Mesendoderm (in vitro differentiated cells): Measurements from ENCODE around the gene C14orf119.

Experiments used
- DNase-seq: peaks from one replicate; pipeline ENCODE4 v3.0.0; 2013
- H2AK5ac ChIP-seq: 2 replicates; pipeline ENCODE4 v1.6.1; 2013; ENCODE audit warnings: low read length, inconsistent platforms
- H2BK120ac ChIP-seq: 2 replicates; pipeline ENCODE4 v1.6.1; 2013; ENCODE audit warnings: low read depth, mild to moderate bottlenecking, low read length, moderate library complexity, mixed read lengths
- H2BK15ac ChIP-seq: replicated peaks from 2 replicates; pipeline ENCODE4 v1.6.1; 2013; ENCODE audit warnings: low read depth, mild to moderate bottlenecking, moderate library complexity
- H2BK5ac ChIP-seq: 2 replicates; pipeline ENCODE4 v1.6.1; 2013; ENCODE audit warnings: low read length, inconsistent platforms
- H3K18ac ChIP-seq: 2 replicates; pipeline ENCODE4 v1.6.1; 2013; ENCODE audit warnings: mild to moderate bottlenecking, low read length, mixed read lengths
- H3K23ac ChIP-seq: one replicate; pipeline ENCODE4 v1.6.1; 2013; ENCODE audit warnings: low read length
- H3K27ac ChIP-seq: 2 replicates; pipeline ENCODE4 v1.5.1; 2013; ENCODE audit warnings: low read depth, mild to moderate bottlenecking, inconsistent platforms, low read length, moderate library complexity
- H3K27me3 ChIP-seq: 2 replicates; pipeline ENCODE4 v1.6.1; 2013; ENCODE audit warnings: low read length, control low read depth, mild to moderate bottlenecking, inconsistent platforms; ENCODE audit not compliant: insufficient read depth, poor library complexity
- H3K36me3 ChIP-seq: 2 replicates; pipeline ENCODE4 v1.6.1; 2013; ENCODE audit warnings: low read length, inconsistent platforms; ENCODE audit not compliant: control insufficient read depth, insufficient read depth
- H3K4ac ChIP-seq: one replicate; pipeline ENCODE4 v1.6.1; 2013; ENCODE audit warnings: low read depth, mild to moderate bottlenecking, low read length, moderate library complexity
- H3K4me1 ChIP-seq: 2 replicates; pipeline ENCODE4 v1.6.1; 2013; ENCODE audit warnings: low read depth, low read length, inconsistent platforms; ENCODE audit not compliant: control insufficient read depth
- H3K4me2 ChIP-seq: 2 replicates; pipeline ENCODE4 v1.6.1; 2013; ENCODE audit warnings: low read length
- H3K4me3 ChIP-seq: 2 replicates; pipeline ENCODE4 v1.5.1; 2013; ENCODE audit warnings: mild to moderate bottlenecking, low read length
- H3K56ac ChIP-seq: one replicate; pipeline ENCODE4 v1.6.1; 2013; ENCODE audit warnings: low read length
- H3K79me1 ChIP-seq: 2 replicates; pipeline ENCODE4 v1.6.1; 2013; ENCODE audit warnings: low read length, inconsistent platforms
- H3K79me2 ChIP-seq: 2 replicates; pipeline ENCODE4 v1.6.1; 2013; ENCODE audit warnings: mild to moderate bottlenecking, low read length; ENCODE audit not compliant: control insufficient read depth, insufficient read depth
- H3K9ac ChIP-seq: 2 replicates; pipeline ENCODE4 v1.6.1; 2013; ENCODE audit warnings: low read length, inconsistent platforms
- H4K5ac ChIP-seq: one replicate; pipeline ENCODE4 v1.6.1; 2013; ENCODE audit warnings: low read length
- H4K8ac ChIP-seq: one replicate; pipeline ENCODE4 v1.6.1; 2013; ENCODE audit warnings: low read depth, mild to moderate bottlenecking, control low read depth, low read length, moderate library complexity
- WGBS: extraction: QIAGEN DNeasy Blood & Tissue Kit; methylation state at CpG from one replicate; pipeline ENCODE4 v1.1.7; 2013; ENCODE audit warnings: low lambda C conversion rate, missing lambda C conversion rate; ENCODE audit not compliant: insufficient coverage; ENCODE audit errors: extremely low coverage; 5-methylcytosine and 5-hydroxymethylcytosine counted together

The C14orf119 gene

DNA sequence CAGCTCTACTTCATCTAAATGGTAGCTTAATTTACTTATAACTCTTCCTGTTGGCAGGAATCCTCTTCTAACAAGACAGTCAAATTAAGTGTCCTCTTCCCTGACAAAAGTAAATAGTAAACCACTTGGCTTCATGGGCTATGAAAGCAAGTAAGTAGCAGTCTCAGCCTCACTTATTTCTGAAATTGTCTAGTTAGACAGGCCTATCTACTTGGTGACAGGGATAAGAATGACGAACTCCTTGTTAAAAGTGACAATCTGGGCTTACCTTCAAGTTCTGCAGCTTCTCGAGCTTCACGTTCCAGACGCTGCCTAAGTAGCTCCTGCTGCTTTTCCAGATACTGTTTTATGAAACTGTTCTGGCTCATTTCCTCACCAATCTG is 5.1 kb upstream of the C14orf119 start:
- Histone ChIP-seq H3K18ac (no peak overlapping the region), H3K4me2 (no peak overlapping the region), H3K79me1 (peaks cover 8% of the 10 kb centered on the region), H2BK5ac (no peak overlapping the region), H3K27me3 (no peaks in the 10 kb centered on the region), H3K4ac (no peak overlapping the region), H3K36me3 (peaks cover 12% of the 10 kb centered on the region), H2BK120ac (no peak overlapping the region), H3K4me3 (no peak overlapping the region), H3K79me2 (peaks cover 33% of the 10 kb centered on the region), H4K5ac (no peak overlapping the region), H3K56ac (no peak overlapping the region), H3K23ac (no peak overlapping the region), H2BK15ac (no peak overlapping the region), H3K27ac (no peak overlapping the region), H2AK5ac (no peak overlapping the region), H3K4me1 (peaks cover 9% of the 10 kb centered on the region), H3K9ac (no peak overlapping the region), H4K8ac (no peak overlapping the region)
- DNase-seq = no peak
- WGBS = no CpG with 5 or more reads among the region's 4 CpGs

DNA sequence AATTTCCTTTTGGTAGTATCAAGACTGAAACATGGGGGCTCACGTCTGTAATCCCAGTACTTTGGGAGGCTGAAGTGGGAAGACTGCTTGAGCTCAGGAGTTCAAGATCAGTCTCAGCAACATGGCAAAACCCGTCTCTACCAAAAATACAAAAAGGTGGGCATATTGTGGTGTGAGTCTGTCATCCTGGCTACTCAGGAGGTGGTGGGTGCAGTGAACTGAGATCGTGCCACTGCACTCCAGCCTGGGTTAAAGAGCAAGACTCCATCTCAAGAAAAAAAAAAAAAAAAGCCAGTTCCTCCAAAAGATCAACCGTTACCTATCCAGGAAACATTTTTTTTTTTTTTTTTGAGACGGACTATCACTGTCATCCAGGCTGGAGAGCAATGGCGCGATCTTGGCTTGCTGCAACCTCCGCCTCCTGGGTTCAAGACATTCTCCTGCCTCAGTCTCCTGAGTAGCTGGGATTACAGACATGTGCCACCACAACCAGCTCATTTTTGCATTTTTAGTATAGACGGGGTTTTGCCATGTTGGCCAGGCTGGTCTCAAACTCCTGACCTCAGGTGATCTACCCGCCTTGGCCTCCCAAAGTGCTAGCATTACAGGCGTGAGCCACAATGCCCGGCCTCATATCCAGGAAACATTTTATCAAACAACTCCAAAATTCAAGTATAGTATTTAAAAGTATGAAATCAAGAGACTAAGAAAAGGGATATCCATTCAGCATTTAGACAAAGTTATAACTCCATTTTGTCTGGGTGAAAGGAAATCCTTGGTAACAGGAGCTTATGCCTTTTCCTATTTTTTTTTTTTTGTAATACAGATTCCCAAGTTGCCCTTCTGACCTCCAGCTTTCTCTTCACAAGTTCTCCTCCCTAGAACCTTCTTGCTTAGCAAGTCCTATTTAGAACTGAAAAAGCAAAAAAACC is 3.7 kb upstream of the C14orf119 start:
- H2BK15ac ChIP-seq = no peak overlapping the region
- H3K9ac ChIP-seq = no peak overlapping the region
- H3K4ac ChIP-seq = no peak overlapping the region
- no peak for DNase-seq
- WGBS = no CpG with 5 or more reads among the region's 12 CpGs
- H3K4me1 ChIP-seq = peaks cover 9% of the 10 kb centered on the region
- peaks cover 12% of the 10 kb centered on the region for H3K36me3 ChIP-seq
- no peak overlapping the region for H3K27ac ChIP-seq
- H2BK5ac ChIP-seq = no peak overlapping the region
- H3K27me3 ChIP-seq = no peaks in the 10 kb centered on the region
- no peak overlapping the region for H2AK5ac ChIP-seq
- H4K5ac ChIP-seq = no peak overlapping the region
- H3K4me3 ChIP-seq = no peak overlapping the region
- H3K79me2 ChIP-seq = peaks cover 38% of the 10 kb centered on the region
- no peak overlapping the region for H4K8ac ChIP-seq
- no peak overlapping the region for H2BK120ac ChIP-seq
- H3K18ac ChIP-seq = no peak overlapping the region
- H3K23ac ChIP-seq = no peak overlapping the region
- peaks cover 8% of the 10 kb centered on the region for H3K79me1 ChIP-seq
- no peak overlapping the region for H3K56ac ChIP-seq
- no peak overlapping the region for H3K4me2 ChIP-seq

DNA sequence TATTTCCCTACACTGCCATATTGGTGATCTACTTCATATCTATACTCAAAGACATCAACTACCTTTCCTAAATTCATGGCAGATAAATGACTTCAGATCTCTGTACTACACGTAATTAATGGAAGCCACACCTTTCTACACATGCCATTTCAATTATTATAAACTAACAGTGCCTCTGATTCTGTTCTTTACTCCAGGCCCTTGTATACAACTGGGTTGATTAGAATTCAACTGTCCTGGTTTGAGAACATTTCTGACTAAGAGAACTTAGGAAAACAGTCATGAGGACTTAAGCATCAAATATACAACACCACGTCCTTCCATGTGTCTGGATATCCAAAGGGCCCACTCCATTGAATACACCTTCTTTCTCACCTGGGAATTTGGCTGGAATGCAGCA is 2.2 kb upstream of the C14orf119 start:
- Histone ChIP-seq H3K18ac (no peak overlapping the region), H4K8ac (no peak overlapping the region), H3K4me2 (no peak overlapping the region), H3K79me1 (peaks cover 14% of the 10 kb centered on the region), H4K5ac (no peak overlapping the region), H3K79me2 (peaks cover 51% of the 10 kb centered on the region), H2BK15ac (no peak overlapping the region), H3K36me3 (peaks cover 11% of the 10 kb centered on the region), H3K23ac (no peak overlapping the region), H2AK5ac (no peak overlapping the region), H3K27ac (no peak overlapping the region), H3K27me3 (no peaks in the 10 kb centered on the region), H3K4ac (no peak overlapping the region), H2BK120ac (no peak overlapping the region), H3K9ac (peak overlapping the region; percentile 99), H3K4me3 (no peak overlapping the region), H3K56ac (peak overlapping the region; percentile 19), H3K4me1 (peaks cover 9% of the 10 kb centered on the region), H2BK5ac (no peak overlapping the region)
- DNase-seq = no peak
- WGBS = no CpG with 5 or more reads among the region's 2 CpGs

DNA sequence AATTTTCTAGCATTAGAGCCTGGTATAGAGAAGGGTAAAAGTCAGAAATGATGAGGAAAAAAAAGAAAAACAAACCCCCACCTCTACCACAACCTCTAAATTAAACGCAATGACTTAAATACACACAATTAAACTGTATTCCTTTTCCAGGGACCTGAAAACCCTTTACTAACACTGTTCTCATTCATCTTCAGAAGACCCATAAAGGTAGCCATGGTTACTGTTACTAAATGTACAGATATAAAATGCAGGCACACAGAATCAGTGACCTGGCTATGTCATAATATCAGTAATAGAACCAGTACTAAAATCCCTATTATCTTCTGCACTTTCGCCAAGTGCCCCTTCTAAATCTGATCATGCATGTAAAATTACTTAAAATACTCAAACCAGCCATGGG is 1.8 kb upstream of the C14orf119 start:
- Histone ChIP-seq H3K56ac (peak overlapping the region; percentile 100), H3K23ac (no peak overlapping the region), H2BK120ac (no peak overlapping the region), H2BK15ac (no peak overlapping the region), H3K4ac (no peak overlapping the region), H3K4me1 (peaks cover 9% of the 10 kb centered on the region), H2BK5ac (no peak overlapping the region), H3K79me2 (peaks cover 53% of the 10 kb centered on the region), H4K8ac (no peak overlapping the region), H3K79me1 (peaks cover 16% of the 10 kb centered on the region), H3K27me3 (no peaks in the 10 kb centered on the region), H2AK5ac (no peak overlapping the region), H4K5ac (no peak overlapping the region), H3K9ac (peak overlapping the region; percentile 99), H3K4me2 (peak overlapping the region; percentile 75), H3K27ac (no peak overlapping the region), H3K4me3 (peak overlapping the region; percentile 94), H3K36me3 (peaks cover 11% of the 10 kb centered on the region), H3K18ac (no peak overlapping the region)
- WGBS = no CpG with 5 or more reads among the region's 2 CpGs
- DNase-seq = no peak

DNA sequence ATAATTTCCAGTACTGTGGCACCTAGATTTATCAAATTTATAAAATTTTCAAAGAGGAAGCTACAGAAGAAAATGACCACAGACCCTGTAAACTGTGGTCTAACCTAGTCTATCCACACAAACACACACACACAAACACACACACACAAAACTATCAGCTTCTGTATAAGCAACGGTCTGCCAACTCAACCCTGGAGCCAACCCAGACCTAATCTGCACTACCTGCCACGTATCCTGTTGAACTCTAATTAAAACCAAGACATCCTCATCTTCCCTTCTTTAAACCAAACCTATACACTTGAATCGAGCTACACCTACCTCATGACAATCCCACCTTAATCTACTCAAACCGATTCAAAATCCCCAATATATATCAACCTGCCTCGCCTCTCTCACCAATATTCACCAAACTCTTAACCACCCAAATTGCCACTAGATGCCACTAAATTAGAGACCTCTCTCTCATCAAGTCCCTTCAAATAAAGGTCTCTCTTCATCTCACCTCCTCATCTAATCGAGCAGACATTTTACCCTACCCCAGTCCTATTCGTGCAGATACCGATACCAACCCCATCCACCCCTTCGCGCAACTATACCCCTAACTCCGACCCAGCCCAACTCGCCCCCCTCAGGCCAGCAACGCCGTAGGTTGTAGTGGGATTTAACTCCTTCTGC is 1.2 kb upstream of the C14orf119 start:
- Histone ChIP-seq H2BK5ac (no peak overlapping the region), H4K8ac (no peak overlapping the region), H3K4me3 (peak overlapping the region; percentile 94), H2BK15ac (no peak overlapping the region), H3K36me3 (peaks cover 11% of the 10 kb centered on the region), H3K4ac (no peak overlapping the region), H2BK120ac (no peak overlapping the region), H3K18ac (no peak overlapping the region), H3K79me2 (peaks cover 53% of the 10 kb centered on the region), H3K56ac (peak overlapping the region; percentile 100), H2AK5ac (no peak overlapping the region), H3K4me2 (peak overlapping the region; percentile 75), H3K27me3 (no peaks in the 10 kb centered on the region), H3K23ac (no peak overlapping the region), H3K79me1 (peaks cover 16% of the 10 kb centered on the region), H3K9ac (peak overlapping the region; percentile 99), H4K5ac (no peak overlapping the region), H3K27ac (peak overlapping the region; percentile 94), H3K4me1 (peaks cover 9% of the 10 kb centered on the region)
- WGBS = 100% methylated on average over 3 of the region's 14 CpGs
- peak; percentile 19 for DNase-seq
